GM12864 (cell line): ENCODE results near the gene MED9.

ENCODE experiments used
- DNase-seq: peaks from one replicate; pipeline ENCODE4 v3.0.0-alpha.2; 2011; ENCODE audit warnings: low read depth
- H3K4me3 ChIP-seq: 2 replicates; pipeline ENCODE4 v1.5.1; 2011; ENCODE audit warnings: mild to moderate bottlenecking, low read depth, low read length, control low read depth
- CTCF ChIP-seq: IDR thresholded peaks from 2 replicates; pipeline ENCODE4 v1.5.1; 2011; ENCODE audit warnings: low read depth, mild to moderate bottlenecking, moderate library complexity, low read length, control low read depth, inconsistent platforms; ENCODE audit errors: missing control alignments

MED9 gene

GRCh38 chr17:17515934-17516930 is 39.4 kb downstream of the MED9 start:
- no peak overlapping the region for H3K4me3 ChIP-seq
- no peak for TF ChIP-seq CTCF
- DNase-seq, result no peak

- no peak for DNase-seq
- H3K4me3 ChIP-seq, result no peak overlapping the region
- no peak for TF ChIP-seq CTCF
These were observed 40.3 kb downstream of the MED9 start for GRCh38 chr17:17516941-17517720.

GRCh38 chr17:17518014-17518413 is 41.2 kb downstream of the MED9 start:
- TF ChIP-seq CTCF, result no peak
- no peak for DNase-seq
- no peak overlapping the region for H3K4me3 ChIP-seq

GRCh38 chr17:17518951-17519350 is 42.2 kb downstream of the MED9 start:
- TF ChIP-seq CTCF, result no peak
- DNase-seq, result no peak
- H3K4me3 ChIP-seq, result no peak overlapping the region

- no peak for TF ChIP-seq CTCF
- H3K4me3 ChIP-seq, result no peak overlapping the region
- DNase-seq, result no peak
These were observed 43.1 kb downstream of the MED9 start for GRCh38 chr17:17519886-17520285.

GRCh38 chr17:17520599-17521232 is 43.9 kb downstream of the MED9 start:
- no peak for TF ChIP-seq CTCF
- no peak for DNase-seq
- H3K4me3 ChIP-seq, result no peak overlapping the region
